Pons (tissue), 1 donor: ENCODE data around the gene SPEN.
"Not testable (repeated sequence)": the region's sequence is repeated elsewhere in the genome, so short reads cannot be mapped to it uniquely, and the experiment has no call there.

ENCODE experiments used
- DNase-seq: peaks from one replicate; pipeline ENCODE4 v3.0.0-alpha.2; 2016; ENCODE audit warnings: low spot score

SPEN gene

DNA sequence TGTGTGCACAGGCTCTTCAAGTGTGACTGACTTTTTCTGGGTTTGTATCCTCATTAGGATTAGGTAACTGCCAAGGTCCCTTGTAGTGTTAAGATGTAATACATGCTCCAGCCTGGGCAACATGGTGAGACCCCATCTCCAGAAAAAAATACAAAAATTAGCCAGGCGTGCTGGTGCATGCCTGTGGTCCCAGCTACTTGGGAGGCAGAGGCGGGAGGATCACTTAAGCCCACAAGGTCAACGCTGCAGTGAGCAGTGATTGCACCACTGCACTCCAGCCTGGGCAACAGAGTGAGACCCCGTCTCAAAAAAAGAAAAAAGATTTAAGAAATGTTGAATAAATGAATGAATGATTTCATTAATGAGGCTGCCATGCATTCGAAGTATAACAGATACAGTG is 113.3 kb downstream of the SPEN start:
- DNase-seq: no peak

DNA sequence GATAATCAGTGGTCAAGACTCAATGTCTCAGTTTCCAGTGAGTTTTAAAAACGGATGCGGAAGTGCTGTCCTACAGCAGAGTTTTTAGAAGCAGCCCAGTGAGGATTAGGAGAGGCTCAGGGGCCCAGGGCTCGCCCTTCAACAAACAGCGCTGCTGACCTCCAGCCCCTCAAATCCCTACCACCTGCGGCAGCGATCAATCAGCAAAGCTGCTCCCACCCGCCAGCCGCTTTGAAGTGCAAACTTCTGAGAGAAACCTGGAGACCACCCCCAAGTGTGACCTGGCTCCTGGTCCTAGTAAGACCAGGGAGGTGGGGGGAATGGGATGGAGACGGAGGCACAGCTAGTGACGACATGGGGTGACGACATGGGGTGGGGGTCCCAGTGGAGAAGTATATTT is 114.0 kb downstream of the SPEN start:
- no peak for DNase-seq

DNA sequence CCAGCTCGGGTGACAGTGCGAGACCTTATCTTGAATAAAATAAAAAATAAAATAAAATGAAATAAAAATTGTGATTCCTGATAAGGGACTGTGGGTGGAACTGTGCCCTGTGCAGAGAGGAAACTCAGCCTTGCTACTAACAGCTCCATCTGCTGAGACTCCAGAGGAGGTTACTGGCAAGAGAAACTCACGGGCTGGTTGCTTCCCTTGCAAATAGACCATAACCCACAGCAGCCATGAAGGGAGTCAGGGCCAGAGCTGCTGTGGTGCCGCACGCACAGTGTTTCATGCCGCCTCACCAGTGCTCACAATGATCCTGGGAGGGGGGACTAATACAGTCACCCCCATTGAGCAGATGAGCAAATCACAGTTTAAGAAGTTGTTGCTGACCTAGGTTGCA is 114.7 kb downstream of the SPEN start:
- no peak for DNase-seq

DNA sequence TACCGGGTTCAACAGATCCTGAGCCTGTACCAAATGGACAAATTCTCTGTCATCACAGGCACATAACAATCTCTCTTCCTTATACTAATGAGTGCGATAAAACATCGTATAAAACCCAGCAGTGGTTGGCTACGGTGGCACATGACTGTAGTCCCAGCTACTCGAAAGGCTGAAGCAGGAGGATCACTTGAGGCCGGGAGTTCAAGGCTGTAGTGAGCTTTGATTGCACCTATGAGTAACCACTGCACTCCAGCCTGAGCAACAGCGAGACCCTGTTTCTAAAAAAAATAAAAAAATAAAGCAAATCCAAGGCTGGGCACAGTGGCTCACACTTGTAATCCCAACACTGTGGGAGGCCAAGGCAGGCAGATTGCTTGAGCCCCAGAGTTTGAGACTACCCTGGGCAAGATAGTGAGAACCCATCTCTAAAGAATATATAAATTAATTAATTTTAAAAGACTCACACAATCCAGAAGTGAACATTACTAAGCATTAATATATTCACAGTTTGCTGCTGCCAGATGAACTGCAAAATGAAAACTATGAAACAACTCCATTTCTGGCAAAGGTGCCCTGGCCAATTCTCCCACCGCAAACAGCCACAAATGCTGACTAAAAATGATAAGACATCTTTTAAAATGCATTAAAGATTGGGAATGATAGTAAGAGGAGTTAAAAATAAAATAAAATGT is 115.3 kb downstream of the SPEN start:
- no peak for DNase-seq

DNA sequence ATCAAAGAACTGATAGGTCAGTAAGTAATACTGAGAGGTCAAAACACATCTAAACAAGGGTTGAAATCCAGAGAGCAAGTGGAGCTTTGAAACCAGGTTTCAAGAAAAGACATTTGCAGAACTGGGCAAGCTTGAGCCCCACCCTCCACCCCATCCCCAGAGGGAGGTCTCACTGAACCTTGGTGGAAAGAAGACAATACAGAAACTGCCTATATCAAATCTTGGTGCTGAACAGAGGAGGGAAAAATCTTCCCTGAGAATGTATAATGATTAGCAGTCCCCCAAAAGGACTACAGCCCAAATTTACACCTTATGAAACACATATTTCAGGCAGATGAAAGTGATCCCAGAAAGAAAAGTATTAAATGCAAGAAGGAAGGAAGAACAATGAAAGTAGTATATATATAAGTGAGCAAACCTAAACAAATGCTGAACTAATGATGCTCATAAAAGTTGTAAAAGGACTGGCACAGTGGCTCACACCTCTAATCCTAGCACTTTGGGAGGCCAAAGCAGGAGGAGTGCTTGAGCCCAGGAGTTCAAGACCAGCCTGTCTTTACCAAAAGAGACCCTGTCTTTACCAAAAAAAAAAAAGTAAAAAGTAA is 116.0 kb downstream of the SPEN start:
- no peak for DNase-seq

DNA sequence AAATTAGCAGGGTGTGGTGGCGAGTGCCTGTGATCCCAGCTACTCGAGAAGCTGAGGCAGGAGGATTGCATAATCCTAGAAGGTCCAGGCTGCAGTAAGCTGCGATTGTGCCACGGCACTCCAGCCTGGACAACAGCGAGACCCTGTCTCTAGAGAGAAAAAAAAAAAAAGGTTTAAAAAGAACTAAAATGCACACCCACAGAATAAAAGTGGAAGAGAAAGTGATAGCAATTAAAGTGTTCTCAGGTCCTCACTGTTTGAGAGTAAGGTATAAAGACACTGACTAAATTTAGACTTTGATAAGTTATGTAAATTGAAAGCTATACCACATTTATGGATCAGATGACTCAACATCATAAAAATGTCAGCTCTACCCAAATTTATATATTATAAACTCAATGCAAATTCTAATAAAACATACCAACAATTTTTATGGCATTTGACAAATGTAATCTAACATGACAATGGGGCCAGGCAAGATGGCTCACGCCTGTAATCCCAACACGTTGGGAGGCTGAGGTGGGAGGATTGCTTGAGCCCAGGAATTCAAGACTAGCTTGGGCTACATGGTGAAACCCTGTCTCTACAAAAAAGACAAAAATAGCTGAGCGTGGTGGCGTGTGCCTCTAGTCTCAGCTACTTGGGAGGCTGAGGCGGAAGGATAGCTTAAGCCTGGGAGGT is 116.6 kb downstream of the SPEN start:
- no peak for DNase-seq

DNA sequence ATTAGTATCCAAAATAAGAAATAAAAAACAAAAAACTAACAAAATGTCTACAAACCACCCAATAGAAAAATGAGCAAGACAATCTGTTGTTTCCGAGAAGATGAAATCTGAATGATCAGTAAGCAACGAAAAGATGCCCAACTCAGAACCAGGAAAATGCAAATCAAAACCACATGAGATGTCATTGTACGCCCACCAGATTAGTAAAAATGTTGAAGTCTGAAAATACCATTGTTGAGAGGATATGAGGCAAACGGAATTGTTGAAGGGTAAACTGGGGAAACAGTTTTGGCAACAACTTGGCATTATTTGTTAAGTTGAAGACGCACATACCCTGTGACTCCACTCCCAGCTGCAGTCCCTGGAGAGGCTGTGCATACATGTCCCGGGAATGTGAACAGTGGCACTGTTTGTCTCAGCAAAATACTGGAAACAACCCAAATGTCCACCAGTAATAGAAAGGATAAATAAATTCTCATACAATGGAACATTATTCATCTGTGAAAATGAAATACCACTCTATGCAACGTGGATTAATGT is 117.8 kb downstream of the SPEN start:
- DNase-seq: peak; percentile 97

DNA sequence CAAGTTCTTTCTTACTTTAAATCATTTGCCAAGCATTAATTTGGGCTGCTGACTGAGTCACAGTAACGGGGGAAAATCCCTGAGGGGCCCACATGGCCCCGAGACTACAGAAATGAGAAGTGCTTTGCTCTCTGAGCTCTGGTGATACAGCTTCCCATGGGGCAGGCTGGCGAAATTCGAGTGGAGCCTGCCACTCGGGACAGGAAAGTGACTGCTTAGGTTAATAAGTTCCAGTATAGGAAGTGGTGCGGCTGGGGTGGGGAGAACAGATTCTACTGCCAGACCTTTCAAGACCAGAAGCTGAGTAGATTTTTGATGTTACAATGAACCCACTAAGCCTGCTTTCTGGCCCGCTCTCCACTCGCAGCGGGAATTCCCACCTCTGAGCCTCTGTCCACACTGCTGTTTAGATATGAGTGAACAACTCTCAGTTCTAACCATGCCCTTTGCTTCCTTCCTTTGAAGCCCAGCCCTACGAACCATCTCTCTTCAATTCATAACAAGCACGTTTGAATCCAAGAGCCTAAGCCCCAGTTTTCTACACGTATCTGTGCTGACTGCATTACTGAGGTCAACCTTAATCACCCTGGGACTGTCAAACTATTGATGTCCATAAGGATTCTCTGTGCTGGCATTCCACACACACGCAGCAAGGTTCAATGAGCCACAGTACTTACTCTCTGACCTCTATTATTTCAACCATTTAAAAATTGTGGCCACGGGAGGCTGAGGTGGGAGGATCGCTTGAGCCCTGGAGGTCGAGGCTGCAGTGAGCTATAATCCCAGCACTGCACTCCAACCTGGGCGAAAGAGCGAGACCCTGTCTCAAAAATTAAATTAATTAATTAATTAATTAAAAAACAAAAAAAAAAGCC is 118.8 kb downstream of the SPEN start:
- DNase-seq: peak; percentile 75

DNA sequence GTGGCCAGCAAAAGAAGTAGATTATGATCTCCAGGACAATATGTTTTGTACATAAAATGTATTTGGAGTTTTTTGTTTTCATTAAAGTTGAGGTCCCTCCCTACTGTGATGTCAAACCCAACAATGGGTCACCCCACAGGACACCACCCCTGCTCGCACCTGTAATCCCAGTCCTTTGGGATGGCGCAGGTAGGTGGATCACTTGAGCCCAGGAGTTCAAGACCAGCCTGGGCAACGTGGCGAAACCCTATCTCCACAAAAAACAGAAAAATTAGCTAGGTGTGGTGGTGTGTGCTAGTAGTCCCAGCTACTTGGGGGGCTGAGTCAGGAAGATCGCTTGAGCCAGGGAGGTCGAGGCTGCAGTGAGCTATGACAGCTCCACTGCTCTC is 119.4 kb downstream of the SPEN start:
- no peak for DNase-seq

DNA sequence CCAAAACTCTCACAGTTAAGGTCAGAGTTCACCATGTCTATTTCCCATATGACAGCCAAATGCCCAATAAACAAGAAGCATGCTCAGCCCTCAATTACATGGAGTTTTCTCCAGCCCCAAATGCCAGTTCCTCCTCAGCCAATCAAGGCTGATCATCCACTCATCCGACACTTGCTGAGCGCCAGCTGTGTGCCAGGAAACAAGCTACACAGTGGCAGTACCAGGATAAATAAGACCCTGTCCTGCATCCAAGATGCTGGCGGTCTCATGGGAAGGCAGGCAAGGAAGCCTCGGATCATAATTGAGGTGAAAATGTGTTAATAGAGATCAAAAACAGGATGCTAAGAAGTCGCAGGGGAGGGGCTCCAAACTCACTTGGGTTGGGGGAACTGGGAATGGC is 120.7 kb downstream of the SPEN start:
- DNase-seq: peak; percentile 65

DNA sequence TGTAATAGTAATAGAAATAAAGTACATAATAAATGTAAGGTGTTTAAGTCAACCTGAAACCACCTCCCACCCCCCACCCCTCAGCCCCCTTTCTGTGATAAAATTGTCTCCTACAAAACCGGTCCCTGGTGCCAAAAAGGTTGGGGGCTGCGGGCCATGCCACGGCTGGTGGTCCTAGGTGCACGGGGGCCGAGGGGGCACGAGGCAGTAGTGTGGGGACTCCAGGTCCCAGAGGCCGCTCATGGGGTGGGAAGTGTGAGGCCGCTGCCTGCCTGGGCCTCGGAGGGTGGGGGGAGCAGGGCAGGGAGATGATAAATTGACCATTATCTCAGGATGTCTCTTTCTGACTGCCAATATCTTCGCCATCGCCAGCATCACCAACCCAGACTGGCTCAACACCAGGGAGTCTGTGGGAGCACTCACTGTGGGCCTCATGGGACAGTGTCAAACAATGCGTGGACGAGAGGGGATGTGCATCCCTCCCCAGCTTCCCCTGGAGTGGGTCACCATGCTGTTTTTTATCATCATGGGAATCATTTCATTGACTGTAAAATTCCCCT is 121.9 kb downstream of the SPEN start:
- DNase-seq: no peak

DNA sequence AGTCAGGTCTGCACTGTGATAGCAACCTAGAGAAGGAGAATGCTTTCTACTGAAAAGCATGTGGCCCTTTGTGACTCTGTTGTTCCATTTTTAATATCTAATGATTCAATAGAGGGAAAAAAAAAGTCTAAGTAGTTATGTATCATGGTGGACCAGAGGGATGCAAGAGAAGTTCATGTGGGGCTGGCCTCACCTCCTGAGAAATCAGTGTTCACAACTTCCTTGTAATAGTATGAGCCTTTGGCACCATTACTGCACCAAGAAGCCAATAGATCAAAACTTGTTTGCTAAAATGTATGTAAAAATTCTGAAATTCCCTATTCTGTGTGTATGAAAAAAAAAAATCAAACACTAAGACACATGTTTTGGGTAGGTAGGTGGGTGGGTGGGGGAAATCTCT is 123.4 kb downstream of the SPEN start:
- DNase-seq: no peak

DNA sequence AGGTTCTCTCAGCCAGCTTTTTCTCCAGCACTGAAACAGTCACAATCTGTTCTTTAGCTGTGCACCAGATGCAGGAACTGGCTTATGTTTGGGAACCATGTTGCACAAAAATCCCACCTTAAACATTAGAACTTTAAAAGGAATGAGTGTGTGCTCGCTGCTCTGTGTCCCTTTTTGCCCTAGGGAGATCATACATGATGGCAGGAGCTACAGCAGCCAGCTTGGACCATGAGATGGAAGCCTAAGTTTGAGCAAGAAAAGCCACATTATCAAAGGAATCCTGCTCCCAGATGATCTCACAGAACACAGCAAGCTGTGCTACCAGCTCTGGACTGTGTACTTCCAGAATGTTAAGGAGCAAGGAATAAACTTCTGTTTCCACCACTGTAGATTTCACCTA is 124.9 kb downstream of the SPEN start:
- DNase-seq: no peak

DNA sequence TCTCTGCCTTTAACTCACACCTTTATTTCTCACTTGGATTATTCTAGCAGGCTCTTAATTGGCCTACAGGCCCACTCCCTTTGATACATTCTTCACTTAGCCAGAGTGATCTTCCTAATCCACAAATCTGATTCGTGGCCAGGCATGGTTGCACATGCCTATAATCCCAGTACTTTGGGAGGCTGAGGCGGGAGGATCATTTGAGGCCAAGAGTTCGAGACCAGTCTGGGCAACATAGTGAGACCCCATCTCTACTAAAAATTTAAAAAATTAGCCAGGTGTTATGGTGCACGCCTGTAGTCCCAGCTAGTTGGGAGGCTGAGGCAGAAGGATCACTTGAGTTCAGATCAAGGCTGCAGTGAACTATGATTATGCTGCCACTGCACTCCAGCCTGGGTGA is 126.3 kb downstream of the SPEN start:
- DNase-seq: no peak

DNA sequence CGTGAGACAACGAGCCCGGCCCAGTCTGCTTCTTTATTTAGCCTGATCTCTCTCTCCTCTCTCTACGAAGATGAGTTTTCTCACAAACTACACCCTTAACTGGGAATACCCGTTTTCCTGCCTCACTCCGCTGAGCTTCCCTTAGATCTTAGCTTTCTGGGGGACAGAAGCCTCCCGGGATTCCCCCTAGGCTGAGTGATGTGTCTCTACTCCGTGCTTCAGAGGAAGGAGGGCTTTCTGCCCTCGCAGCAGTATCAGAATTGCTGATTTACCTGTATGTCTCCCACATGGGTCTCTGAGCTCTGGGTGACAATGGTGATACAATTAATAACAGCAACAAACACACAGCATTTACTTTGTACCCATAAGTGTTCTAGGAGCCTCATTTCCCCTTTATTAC is 127.3 kb downstream of the SPEN start:
- DNase-seq: no peak

DNA sequence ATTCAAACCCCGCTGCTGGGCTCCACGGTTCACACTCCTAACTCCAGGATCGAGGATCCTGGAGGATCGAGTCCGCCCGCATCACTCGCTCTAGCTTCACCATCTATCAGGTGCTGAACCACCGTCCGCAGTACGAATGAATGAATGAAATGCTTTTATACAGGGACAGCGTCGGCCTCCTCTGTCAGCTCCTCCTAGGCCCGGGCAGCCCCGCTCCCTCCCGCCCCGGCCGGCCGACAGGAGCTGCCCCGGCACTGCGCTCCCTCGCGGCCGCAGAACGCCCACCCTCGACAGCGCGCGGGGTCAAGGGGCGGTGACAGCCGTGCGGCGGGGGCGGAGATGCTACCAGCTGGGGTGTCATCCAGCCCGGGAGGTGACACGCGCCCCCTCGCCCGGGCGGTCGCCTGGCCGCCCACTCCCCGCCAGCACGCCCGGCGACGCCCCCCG is 127.9 kb downstream of the SPEN start:
- peak; percentile 37 for DNase-seq

DNA sequence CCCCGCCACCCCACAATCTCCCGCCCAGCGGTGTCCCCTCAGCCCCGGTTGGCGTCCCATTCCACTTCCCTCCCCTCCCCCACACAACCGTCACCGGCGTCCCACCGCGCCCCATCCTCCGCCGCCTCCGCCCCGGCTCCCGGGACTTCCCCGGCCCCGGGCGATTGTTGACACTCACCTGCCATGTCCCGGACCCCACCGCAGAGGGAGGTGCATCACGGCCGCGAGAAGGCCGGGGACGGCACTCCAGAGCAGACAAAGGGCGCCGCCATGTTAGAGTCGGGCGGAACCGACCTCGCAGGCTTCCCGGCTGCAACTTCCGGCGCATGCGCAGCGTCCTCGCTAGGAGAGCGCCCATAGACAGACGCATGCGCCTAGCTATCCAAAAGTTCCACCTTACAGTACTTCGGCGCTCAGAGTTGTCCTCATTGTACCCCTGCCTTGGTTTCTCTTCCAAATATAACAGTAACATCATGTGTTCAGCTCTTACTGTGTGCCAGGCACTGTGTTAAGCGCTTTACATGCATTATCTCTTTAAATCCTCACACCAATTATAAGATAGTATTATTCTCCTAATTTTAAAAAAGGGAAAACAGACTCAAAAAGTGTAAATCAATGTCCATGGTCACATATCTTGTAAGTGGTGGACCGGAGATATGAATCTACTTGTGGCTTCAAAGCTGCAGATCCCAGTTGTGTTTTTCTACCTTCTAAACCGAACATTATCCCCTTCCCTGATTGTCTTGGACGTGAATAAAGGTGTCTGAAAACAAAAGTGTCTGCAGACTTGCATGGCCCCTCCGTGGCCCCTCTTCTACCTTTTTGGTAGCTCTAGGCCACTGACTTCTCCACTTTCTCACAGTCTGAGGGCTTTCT is 128.5 kb downstream of the SPEN start, which contains the start of gene ZBTB17:
Gene ZBTB17, minus strand, starts transcription at position 297 of the 876 bp plus-strand sequence. CDS start 27,606 bp downstream, outside the sequence.
- peak; percentile 90 for DNase-seq

DNA sequence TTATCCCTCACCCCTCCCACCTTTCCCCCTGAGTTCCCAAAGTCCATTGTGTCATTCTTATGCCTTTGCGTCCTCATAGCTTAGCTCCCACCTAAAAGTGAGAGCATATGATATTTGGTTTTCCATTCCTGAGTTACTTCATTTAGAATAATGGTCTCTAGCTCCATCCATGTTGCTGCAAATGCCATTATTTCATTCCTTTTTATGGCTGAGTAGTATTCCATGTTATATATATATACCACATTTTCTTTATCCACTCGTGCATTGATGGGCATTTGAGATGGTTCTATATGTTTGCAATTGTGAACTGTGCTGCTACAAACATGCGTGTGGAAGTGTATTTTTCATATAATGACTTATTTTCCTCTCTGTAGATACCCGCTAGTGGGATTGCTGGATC is 130.4 kb downstream of the SPEN start:
- DNase-seq: not testable (repeated sequence)

DNA sequence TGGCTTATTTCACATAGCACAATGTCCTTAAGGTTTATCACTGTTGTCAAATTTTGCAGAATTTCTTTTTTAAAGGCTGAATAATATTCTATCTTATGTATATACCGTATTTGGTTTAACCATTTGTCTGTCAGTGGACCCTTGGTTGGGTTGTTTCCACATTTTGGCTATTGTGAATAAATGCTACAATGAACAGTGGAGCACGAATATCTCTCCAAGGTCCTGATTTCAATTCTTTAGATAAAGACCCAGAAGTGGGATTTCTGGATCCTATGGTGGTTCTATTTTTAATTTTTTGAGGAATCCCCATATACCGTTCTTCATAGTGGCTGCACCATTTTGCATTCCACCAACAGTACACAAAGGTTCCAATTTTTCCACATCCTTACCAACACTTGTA is 134.2 kb downstream of the SPEN start:
- no peak for DNase-seq

DNA sequence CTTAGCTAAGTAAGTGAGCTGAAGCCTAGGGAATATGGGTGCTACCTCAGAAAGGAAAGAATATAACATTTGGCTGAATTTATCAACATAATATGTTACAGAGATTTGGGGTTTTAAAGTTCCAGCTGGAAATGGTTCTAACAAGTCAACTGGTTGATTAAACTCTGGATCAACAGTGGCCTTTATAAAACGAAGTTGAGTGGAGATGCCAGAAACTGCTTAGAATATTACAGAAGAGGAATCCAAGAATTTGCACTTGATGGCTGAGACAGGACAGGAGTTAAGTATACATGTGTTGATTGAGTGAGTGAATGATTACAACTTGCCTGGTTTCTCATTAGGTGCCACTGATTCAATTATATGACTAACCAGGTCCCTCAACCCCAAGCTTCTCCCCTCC is 135.8 kb downstream of the SPEN start:
- DNase-seq: no peak
